ENCODE data around the gene NELL2.

The NELL2 gene

GRCh38 chr12:44459569-44459968 is 416.5 kb downstream of the NELL2 start:
- no peak for DNase-seq (ENCODE audit: low spot score)

Measured in RKO (cell line).